Measurements from ENCODE around the gene POC1A. TPM values are rescaled to one million over a fixed set of nuclear protein-coding genes. Genes with fewer than 3 reads are reported as not detected.

Gene POC1A
- total RNA-seq, 1 experiment from 2014 or later = 16.1 TPM

GRCh38 chr3:52184690-52185089 is 30.5 kb upstream of the POC1A start:
- H3K9me3 ChIP-seq (ENCODE audit: low read depth, low read length, poor library complexity, severe bottlenecking) = no peaks in the 10 kb centered on the region
- intact Hi-C loops (cut with micrococcal nuclease; ENCODE audit: unreplicated experiment) = no loop called here
- TF ChIP-seq EZH2 (IDR thresholded peaks at IDR 0.05; ENCODE audit: borderline replicate concordance, low read depth, low read length, poor library complexity, severe bottlenecking) = no peak
- TF ChIP-seq, protein P1, sequence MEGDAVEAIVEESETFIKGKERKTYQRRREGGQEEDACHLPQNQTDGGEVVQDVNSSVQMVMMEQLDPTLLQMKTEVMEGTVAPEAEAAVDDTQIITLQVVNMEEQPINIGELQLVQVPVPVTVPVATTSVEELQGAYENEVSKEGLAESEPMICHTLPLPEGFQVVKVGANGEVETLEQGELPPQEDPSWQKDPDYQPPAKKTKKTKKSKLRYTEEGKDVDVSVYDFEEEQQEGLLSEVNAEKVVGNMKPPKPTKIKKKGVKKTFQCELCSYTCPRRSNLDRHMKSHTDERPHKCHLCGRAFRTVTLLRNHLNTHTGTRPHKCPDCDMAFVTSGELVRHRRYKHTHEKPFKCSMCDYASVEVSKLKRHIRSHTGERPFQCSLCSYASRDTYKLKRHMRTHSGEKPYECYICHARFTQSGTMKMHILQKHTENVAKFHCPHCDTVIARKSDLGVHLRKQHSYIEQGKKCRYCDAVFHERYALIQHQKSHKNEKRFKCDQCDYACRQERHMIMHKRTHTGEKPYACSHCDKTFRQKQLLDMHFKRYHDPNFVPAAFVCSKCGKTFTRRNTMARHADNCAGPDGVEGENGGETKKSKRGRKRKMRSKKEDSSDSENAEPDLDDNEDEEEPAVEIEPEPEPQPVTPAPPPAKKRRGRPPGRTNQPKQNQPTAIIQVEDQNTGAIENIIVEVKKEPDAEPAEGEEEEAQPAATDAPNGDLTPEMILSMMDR (conservative IDR thresholded peaks at IDR 0.05; ENCODE audit: low read depth, low read length) = no peak
- no peaks in the 10 kb centered on the region for H3K36me3 ChIP-seq (ENCODE audit: insufficient read depth, low read length, poor library complexity, severe bottlenecking)
- POLR2A ChIA-PET (ENCODE audit: low non-redundant PET) = no interaction called here
- DNase-seq (ENCODE audit: low spot score) = no peak
- no peaks in the 10 kb centered on the region for H3K27me3 ChIP-seq (replicated peaks; ENCODE audit: insufficient read depth, low read depth, low read length, poor library complexity)
- H3K4me3 ChIP-seq (ENCODE audit: low read depth, low read length, poor library complexity, severe bottlenecking) = no peak overlapping the region
- no peak overlapping the region for H3K27ac ChIP-seq (ENCODE audit: low read depth, low read length, poor library complexity, severe bottlenecking)
- CTCF ChIA-PET = no interaction called here
- no peaks in the 10 kb centered on the region for H3K4me1 ChIP-seq (ENCODE audit: insufficient read depth, low read length, poor library complexity, severe bottlenecking)
- no TSS peak for BruUV-seq (replicated peaks)

DNA sequence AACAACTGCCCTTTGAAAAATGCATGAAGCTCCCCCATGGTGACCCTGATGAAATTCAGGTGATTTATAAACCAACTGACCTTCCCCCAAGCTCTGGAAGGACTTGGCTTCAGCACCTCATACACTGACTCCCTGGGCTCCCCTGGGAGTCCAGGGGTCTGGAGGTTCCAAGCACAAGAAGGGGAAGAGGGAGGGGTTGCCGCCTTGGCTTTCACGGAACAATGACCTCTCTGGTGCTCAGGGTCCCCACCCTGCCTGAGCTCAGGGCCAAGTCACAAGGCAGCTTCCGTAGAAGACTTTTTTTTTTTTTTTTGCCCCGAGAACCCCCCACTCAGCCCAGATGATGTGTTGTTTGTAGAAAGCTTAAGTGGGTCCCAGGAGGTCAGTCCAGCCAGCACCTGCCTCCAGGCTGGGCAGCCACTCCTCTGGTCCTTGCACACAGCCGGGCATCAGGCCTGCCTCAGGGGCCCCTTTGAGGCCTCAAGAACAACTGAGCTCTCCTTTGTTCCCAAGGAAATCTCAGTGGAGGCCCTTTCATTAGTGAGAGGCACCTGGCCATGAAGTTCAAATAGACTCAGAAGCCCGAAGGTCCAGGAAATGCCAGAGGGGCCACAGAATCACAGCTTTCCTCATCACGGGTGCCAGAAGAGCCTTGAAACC is 29.7 kb upstream of the POC1A start:
- Histone ChIP-seq H3K4me3 (ENCODE audit: low read depth, low read length, poor library complexity, severe bottlenecking) (no peak overlapping the region), H3K36me3 (ENCODE audit: insufficient read depth, low read length, poor library complexity, severe bottlenecking) (no peaks in the 10 kb centered on the region), H3K9me3 (ENCODE audit: low read depth, low read length, poor library complexity, severe bottlenecking) (no peaks in the 10 kb centered on the region), H3K27ac (ENCODE audit: low read depth, low read length, poor library complexity, severe bottlenecking) (no peak overlapping the region), H3K27me3 (replicated peaks; ENCODE audit: insufficient read depth, low read depth, low read length, poor library complexity) (no peaks in the 10 kb centered on the region), H3K4me1 (ENCODE audit: insufficient read depth, low read length, poor library complexity, severe bottlenecking) (no peaks in the 10 kb centered on the region)
- no peak for DNase-seq (ENCODE audit: low spot score)
- no TSS peak for BruUV-seq (replicated peaks)
- ChIA-PET POLR2A (ENCODE audit: low non-redundant PET) (no interaction called here), CTCF (no interaction called here)
- no peak for TF ChIP-seq EZH2 (IDR thresholded peaks at IDR 0.05; ENCODE audit: borderline replicate concordance, low read depth, low read length, poor library complexity, severe bottlenecking)
- intact Hi-C loops (cut with micrococcal nuclease; ENCODE audit: unreplicated experiment) = no loop called here

DNA sequence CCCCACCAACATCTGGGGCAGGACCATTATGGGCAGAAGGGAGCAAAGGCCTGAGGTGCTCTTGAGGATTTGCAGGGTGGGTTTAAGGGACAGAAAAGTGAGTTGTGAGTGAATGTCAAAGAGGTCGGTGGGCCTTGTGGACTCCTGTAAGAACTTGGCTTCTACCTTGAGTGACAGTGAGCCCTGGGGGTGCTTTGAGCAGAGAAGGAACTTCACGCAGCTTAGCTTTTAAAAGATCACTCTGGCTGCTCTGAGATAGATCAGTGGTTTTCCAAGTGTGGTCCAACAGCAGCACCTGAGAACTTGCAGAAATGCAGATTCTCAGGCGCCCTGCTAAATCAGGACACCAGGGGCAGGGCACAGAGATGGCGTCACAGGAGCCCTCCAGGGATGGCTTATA is 28.5 kb upstream of the POC1A start:
- no peak overlapping the region for H3K4me3 ChIP-seq (ENCODE audit: low read depth, low read length, poor library complexity, severe bottlenecking)
- H3K4me1 ChIP-seq (ENCODE audit: insufficient read depth, low read length, poor library complexity, severe bottlenecking) = no peaks in the 10 kb centered on the region
- no peak for TF ChIP-seq EZH2 (IDR thresholded peaks at IDR 0.05; ENCODE audit: borderline replicate concordance, low read depth, low read length, poor library complexity, severe bottlenecking)
- TF ChIP-seq, protein P1 (conservative IDR thresholded peaks at IDR 0.05; ENCODE audit: low read depth, low read length) = no peak
- CTCF ChIA-PET = interaction anchor here (0.6 kb wide), 1 partner anchor 174 kb away, joined by 3 read pairs; no protein-coding TSS in a partner anchor
- POLR2A ChIA-PET (ENCODE audit: low non-redundant PET) = no interaction called here
- H3K27ac ChIP-seq (ENCODE audit: low read depth, low read length, poor library complexity, severe bottlenecking) = no peak overlapping the region
- no peaks in the 10 kb centered on the region for H3K27me3 ChIP-seq (replicated peaks; ENCODE audit: insufficient read depth, low read depth, low read length, poor library complexity)
- no peaks in the 10 kb centered on the region for H3K36me3 ChIP-seq (ENCODE audit: insufficient read depth, low read length, poor library complexity, severe bottlenecking)
- intact Hi-C loops (cut with micrococcal nuclease; ENCODE audit: unreplicated experiment) = no loop called here
- H3K9me3 ChIP-seq (ENCODE audit: low read depth, low read length, poor library complexity, severe bottlenecking) = no peaks in the 10 kb centered on the region
- DNase-seq (ENCODE audit: low spot score) = no peak
- BruUV-seq (replicated peaks) = no TSS peak

DNA sequence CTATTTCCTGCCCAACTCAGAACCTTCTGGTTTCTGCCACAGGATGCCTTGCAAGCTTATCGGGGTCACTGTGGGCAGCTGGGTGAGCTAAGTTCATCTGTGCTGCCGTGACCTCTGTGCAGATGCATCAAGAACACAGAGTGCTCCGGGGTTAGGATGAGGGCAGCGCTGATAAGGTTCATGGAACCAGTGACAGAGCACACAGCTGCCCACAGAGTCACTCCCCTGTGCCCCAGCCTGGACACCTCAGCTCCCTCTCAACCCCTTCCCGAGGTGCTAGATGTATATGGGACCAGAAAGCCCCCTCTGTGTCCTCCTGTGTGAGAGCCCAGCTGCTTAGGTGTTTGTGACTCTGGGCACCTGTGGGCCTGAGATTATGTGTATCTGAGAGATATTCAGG is 28.0 kb upstream of the POC1A start:
- Histone ChIP-seq H3K9me3 (ENCODE audit: low read depth, low read length, poor library complexity, severe bottlenecking) (no peaks in the 10 kb centered on the region), H3K36me3 (ENCODE audit: insufficient read depth, low read length, poor library complexity, severe bottlenecking) (no peaks in the 10 kb centered on the region), H3K27ac (ENCODE audit: low read depth, low read length, poor library complexity, severe bottlenecking) (no peak overlapping the region), H3K4me1 (ENCODE audit: insufficient read depth, low read length, poor library complexity, severe bottlenecking) (no peaks in the 10 kb centered on the region), H3K27me3 (replicated peaks; ENCODE audit: insufficient read depth, low read depth, low read length, poor library complexity) (no peaks in the 10 kb centered on the region), H3K4me3 (ENCODE audit: low read depth, low read length, poor library complexity, severe bottlenecking) (no peak overlapping the region)
- TF ChIP-seq, protein P1 (conservative IDR thresholded peaks at IDR 0.05; ENCODE audit: low read depth, low read length) = no peak
- TF ChIP-seq EZH2 (IDR thresholded peaks at IDR 0.05; ENCODE audit: borderline replicate concordance, low read depth, low read length, poor library complexity, severe bottlenecking) = no peak
- ChIA-PET CTCF (no interaction called here), POLR2A (ENCODE audit: low non-redundant PET) (no interaction called here)
- DNase-seq (ENCODE audit: low spot score) = no peak
- intact Hi-C loops (cut with micrococcal nuclease; ENCODE audit: unreplicated experiment) = no loop called here
- BruUV-seq (replicated peaks) = no TSS peak

Measured in A673 (cell line).